ENCODE data around the gene SVEP1.
"Not testable (repeated sequence)": the region's sequence is repeated elsewhere in the genome, so short reads cannot be mapped to it uniquely, and the experiment has no call there.

SVEP1 gene

DNA sequence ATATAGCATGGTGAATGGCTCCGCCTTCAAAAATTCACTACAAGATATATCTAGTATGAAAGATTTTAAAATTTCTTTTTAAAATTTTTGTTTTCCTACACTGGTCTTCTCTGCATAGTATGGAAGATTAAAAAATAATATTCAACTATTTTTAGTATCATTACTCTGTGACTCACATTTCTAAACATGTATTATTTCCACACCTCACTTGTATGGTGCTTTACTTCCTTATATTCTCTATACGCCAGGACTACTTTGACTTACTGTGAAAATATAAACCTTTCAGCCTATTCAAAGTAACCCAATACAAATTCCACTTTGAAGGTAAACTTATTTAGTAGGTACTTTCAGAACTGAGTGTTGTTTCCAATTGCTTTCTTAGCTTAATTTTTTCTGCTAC is 215.1 kb downstream of the SVEP1 start:
- Histone ChIP-seq H3K27me3 (ENCODE audit: insufficient read depth, low read length, poor library complexity) (no peaks in the 10 kb centered on the region), H3K9me3 (ENCODE audit: insufficient read depth, low read length, severe bottlenecking) (no peaks in the 10 kb centered on the region), H3K79me2 (ENCODE audit: insufficient read depth, low read length) (no peaks in the 10 kb centered on the region), H2AFZ (ENCODE audit: low read depth, low read length) (no peak overlapping the region), H3K4me2 (ENCODE audit: insufficient read depth, low read length) (no peak overlapping the region), H3K9ac (ENCODE audit: low read depth, low read length) (no peak overlapping the region), H3K4me3 (ENCODE audit: low read depth in 1 of 2, low read length in 2 of 2) (no peak overlapping the region), H3K36me3 (ENCODE audit: insufficient read depth, low read length) (no peaks in the 10 kb centered on the region), H3K4me1 (ENCODE audit: insufficient read depth, low read length) (no peaks in the 10 kb centered on the region), H3K27ac (ENCODE audit: low read length) (no peak overlapping the region), H4K20me1 (ENCODE audit: insufficient read depth, low read length) (no peaks in the 10 kb centered on the region)
- DNase-seq (no peak), ATAC-seq (ENCODE audit: insufficient read depth, low read depth) (no peak)
- TF ChIP-seq EZH2 (IDR thresholded peaks at IDR 0.05; ENCODE audit: borderline replicate concordance, low read depth, low read length, severe bottlenecking) = no peak
- TF ChIP-seq, protein P1, sequence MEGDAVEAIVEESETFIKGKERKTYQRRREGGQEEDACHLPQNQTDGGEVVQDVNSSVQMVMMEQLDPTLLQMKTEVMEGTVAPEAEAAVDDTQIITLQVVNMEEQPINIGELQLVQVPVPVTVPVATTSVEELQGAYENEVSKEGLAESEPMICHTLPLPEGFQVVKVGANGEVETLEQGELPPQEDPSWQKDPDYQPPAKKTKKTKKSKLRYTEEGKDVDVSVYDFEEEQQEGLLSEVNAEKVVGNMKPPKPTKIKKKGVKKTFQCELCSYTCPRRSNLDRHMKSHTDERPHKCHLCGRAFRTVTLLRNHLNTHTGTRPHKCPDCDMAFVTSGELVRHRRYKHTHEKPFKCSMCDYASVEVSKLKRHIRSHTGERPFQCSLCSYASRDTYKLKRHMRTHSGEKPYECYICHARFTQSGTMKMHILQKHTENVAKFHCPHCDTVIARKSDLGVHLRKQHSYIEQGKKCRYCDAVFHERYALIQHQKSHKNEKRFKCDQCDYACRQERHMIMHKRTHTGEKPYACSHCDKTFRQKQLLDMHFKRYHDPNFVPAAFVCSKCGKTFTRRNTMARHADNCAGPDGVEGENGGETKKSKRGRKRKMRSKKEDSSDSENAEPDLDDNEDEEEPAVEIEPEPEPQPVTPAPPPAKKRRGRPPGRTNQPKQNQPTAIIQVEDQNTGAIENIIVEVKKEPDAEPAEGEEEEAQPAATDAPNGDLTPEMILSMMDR (IDR thresholded peaks at IDR 0.05; ENCODE audit: borderline replicate concordance, extremely low read depth, low read length, poor library complexity, severe bottlenecking) = no peak

DNA sequence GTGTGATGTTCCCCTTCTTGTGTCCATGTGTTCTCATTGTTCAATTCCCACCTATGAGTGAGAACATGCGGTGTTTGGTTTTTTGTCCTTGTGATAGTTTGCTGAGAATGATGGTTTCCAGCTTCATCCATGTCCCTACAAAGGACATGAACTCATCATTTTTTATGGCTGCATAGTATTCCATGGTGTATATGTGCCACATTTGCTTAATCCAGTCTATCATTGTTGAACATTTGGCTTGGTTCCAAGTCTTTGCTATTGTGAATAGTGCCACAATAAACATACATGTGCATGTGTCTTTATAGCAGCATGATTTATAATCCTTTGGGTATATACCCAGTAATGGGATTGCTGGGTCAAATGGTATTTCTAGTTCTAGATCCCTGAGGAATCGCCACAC is 220.5 kb downstream of the SVEP1 start:
- not testable (repeated sequence) for H3K27ac ChIP-seq (ENCODE audit: low read length); H4K20me1 ChIP-seq (ENCODE audit: insufficient read depth, low read length); H3K4me1 ChIP-seq (ENCODE audit: insufficient read depth, low read length); ATAC-seq (ENCODE audit: insufficient read depth, low read depth); H3K4me3 ChIP-seq (ENCODE audit: low read depth in 1 of 2, low read length in 2 of 2); H3K27me3 ChIP-seq (ENCODE audit: insufficient read depth, low read length, poor library complexity); H3K9ac ChIP-seq (ENCODE audit: low read depth, low read length); H3K36me3 ChIP-seq (ENCODE audit: insufficient read depth, low read length); H2AFZ ChIP-seq (ENCODE audit: low read depth, low read length); DNase-seq; H3K9me3 ChIP-seq (ENCODE audit: insufficient read depth, low read length, severe bottlenecking); H3K4me2 ChIP-seq (ENCODE audit: insufficient read depth, low read length); H3K79me2 ChIP-seq (ENCODE audit: insufficient read depth, low read length)

DNA sequence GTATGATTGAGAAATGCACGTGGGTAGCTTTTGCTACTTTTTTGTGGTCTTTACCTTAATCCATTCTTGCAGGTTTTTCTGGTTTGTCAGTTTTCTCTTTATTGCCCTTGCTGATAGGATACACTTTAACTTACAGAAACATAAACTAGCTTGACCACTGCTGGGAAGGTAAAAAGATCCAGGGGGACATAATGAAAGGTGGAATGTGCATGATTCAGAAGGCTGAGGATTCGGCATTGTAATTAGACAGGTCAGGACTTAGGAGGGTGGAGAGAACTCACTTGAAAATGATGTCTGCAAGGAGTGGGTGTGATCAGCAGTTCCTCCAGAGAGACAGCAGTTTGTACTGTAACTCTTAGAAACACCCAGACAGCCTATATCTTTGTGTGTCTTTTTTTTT is 222.0 kb downstream of the SVEP1 start:
- no peak overlapping the region for H2AFZ ChIP-seq (ENCODE audit: low read depth, low read length)

DNA sequence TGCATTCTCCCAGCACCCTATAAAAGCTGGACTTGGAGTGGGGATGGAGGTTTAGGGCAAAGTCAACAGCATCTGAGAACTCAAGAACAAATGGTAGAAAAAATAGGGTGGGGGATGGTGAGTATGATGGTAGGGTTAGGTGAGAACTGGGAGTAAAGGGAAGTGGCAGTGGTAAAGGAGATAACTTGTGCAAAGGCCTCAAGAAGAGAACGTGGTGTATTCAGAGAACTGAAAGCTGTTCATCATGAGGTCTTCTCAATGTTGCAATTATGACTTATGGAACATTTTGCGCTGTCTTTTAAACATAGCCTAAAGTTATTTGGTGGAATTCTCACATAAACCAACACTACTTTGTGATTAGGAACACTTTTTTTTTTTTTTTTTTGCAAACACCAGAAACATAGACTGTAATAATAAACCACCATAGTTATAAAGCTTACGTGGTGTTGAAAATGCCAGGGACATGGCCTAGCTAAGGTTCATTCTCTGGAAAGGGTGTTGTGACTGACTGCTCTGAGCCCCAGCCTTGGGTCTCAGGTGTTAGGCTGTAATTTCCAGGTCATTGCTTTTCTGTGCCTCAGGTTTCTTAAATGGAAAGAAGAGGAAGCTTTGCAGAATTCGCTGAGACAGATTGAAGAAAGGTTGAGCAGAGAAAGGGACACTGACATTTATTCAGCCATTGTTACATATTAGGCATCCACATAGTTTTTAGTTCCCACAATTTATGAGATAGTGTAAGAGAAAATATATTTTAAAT is 222.7 kb downstream of the SVEP1 start:
- TF ChIP-seq, protein P1 (IDR thresholded peaks at IDR 0.05; ENCODE audit: borderline replicate concordance, extremely low read depth, low read length, poor library complexity, severe bottlenecking) = no peak
- no peak for TF ChIP-seq EZH2 (IDR thresholded peaks at IDR 0.05; ENCODE audit: borderline replicate concordance, low read depth, low read length, severe bottlenecking)

More for the DNA sequence above, 222.0 kb downstream of the SVEP1 start:
- H3K36me3 ChIP-seq (ENCODE audit: insufficient read depth, low read length) = no peaks in the 10 kb centered on the region
- no peak overlapping the region for H3K27ac ChIP-seq (ENCODE audit: low read length)
- no peak for TF ChIP-seq EZH2 (IDR thresholded peaks at IDR 0.05; ENCODE audit: borderline replicate concordance, low read depth, low read length, severe bottlenecking)
- TF ChIP-seq, protein P1 (IDR thresholded peaks at IDR 0.05; ENCODE audit: borderline replicate concordance, extremely low read depth, low read length, poor library complexity, severe bottlenecking) = no peak
- H3K27me3 ChIP-seq (ENCODE audit: insufficient read depth, low read length, poor library complexity) = no peaks in the 10 kb centered on the region
- H4K20me1 ChIP-seq (ENCODE audit: insufficient read depth, low read length) = no peaks in the 10 kb centered on the region
- H3K79me2 ChIP-seq (ENCODE audit: insufficient read depth, low read length) = no peaks in the 10 kb centered on the region
- H3K4me2 ChIP-seq (ENCODE audit: insufficient read depth, low read length) = no peak overlapping the region
- ATAC-seq (ENCODE audit: insufficient read depth, low read depth) = no peak
- no peaks in the 10 kb centered on the region for H3K9me3 ChIP-seq (ENCODE audit: insufficient read depth, low read length, severe bottlenecking)
- no peak overlapping the region for H3K4me3 ChIP-seq (ENCODE audit: low read depth in 1 of 2, low read length in 2 of 2)
- H3K9ac ChIP-seq (ENCODE audit: low read depth, low read length) = no peak overlapping the region
- no peaks in the 10 kb centered on the region for H3K4me1 ChIP-seq (ENCODE audit: insufficient read depth, low read length)
- no peak for DNase-seq

More for the DNA sequence above, 222.7 kb downstream of the SVEP1 start:
- no peaks in the 10 kb centered on the region for H3K79me2 ChIP-seq (ENCODE audit: insufficient read depth, low read length)
- no peak overlapping the region for H3K9ac ChIP-seq (ENCODE audit: low read depth, low read length)
- no peaks in the 10 kb centered on the region for H4K20me1 ChIP-seq (ENCODE audit: insufficient read depth, low read length)
- no peak for DNase-seq
- no peaks in the 10 kb centered on the region for H3K4me1 ChIP-seq (ENCODE audit: insufficient read depth, low read length)
- H3K4me2 ChIP-seq (ENCODE audit: insufficient read depth, low read length) = no peak overlapping the region
- no peaks in the 10 kb centered on the region for H3K36me3 ChIP-seq (ENCODE audit: insufficient read depth, low read length)
- no peak overlapping the region for H3K27ac ChIP-seq (ENCODE audit: low read length)
- no peak for ATAC-seq (ENCODE audit: insufficient read depth, low read depth)
- no peaks in the 10 kb centered on the region for H3K9me3 ChIP-seq (ENCODE audit: insufficient read depth, low read length, severe bottlenecking)
- no peak overlapping the region for H2AFZ ChIP-seq (ENCODE audit: low read depth, low read length)
- no peak overlapping the region for H3K4me3 ChIP-seq (ENCODE audit: low read depth in 1 of 2, low read length in 2 of 2)
- no peaks in the 10 kb centered on the region for H3K27me3 ChIP-seq (ENCODE audit: insufficient read depth, low read length, poor library complexity)
